GM21526 (cell line): ENCODE results near the gene CEBPE.

Experiments used
- ATAC-seq: cut with Tn5 transposase; IDR thresholded peaks from one replicate; pipeline ENCODE4 v1.9.1; 2021; ENCODE audit warnings: moderate library complexity; ENCODE audit not compliant: unreplicated experiment, low FRiP score

The CEBPE gene

DNA sequence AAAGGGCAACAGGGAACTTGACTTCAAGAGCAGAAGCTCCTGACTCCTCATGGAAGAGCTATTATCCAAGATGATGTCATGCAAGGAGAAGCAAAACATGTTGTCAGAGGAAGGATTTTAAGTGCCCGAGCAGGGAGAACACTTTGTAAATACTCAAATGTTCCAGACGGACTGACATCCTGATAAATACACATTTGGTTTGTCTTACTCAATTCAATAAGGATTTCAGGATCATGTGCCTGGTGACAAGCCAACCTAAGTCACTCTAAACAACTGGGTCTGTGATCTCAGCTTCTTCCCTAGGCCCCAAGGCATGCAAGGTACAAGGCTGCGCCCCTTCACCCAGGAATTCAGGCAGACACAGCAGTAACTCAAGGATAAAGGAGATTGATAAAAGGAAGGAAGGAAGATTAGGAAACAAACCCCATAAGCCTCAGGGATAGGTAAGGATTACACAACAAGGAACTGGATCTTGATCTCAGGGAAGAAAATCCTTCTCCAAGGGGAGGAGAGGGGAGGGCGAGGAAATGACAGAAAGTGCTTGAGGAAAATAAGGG lies 26.8 kb upstream of the CEBPE start:
- no peak for ATAC-seq

DNA sequence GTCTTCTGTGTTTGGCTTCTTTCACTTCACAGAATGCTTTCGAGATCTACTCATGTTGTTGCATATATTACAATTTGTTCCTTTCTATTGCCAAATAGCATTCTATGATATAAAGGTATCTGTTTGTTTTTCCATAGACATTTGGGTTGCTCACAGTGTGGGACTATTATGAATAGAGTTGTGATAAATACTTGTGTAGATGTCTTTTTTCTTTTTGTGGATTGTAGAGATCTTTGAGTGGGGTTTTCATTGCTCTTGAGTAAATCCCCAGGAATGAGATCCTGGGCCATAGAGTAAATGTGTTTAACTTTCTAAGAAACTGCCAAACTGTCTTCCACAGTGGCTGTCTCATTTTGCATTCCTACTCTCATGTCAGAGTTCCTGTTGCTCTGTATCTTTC lies 24.9 kb upstream of the CEBPE start:
- ATAC-seq, result no peak

DNA sequence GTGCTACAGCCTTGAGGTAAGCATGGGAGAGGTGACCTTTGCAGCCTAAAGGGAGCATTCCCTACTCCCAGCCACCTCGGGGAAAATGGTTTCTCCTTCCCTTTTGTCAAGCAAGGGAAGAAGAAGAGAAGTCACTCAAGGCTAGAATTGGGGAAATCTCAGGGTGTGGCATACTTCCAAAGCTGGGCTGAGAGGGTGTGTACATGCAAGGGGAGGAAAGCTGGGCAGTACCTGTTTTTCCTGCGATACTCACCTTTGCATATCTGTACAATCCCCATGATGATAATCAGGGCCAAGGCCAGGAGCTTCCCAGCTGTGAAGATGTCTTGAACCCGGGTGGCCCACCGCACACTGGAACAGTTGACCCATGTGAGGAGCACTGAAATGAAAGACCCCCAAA lies 23.8 kb upstream of the CEBPE start:
- ATAC-seq, result no peak

DNA sequence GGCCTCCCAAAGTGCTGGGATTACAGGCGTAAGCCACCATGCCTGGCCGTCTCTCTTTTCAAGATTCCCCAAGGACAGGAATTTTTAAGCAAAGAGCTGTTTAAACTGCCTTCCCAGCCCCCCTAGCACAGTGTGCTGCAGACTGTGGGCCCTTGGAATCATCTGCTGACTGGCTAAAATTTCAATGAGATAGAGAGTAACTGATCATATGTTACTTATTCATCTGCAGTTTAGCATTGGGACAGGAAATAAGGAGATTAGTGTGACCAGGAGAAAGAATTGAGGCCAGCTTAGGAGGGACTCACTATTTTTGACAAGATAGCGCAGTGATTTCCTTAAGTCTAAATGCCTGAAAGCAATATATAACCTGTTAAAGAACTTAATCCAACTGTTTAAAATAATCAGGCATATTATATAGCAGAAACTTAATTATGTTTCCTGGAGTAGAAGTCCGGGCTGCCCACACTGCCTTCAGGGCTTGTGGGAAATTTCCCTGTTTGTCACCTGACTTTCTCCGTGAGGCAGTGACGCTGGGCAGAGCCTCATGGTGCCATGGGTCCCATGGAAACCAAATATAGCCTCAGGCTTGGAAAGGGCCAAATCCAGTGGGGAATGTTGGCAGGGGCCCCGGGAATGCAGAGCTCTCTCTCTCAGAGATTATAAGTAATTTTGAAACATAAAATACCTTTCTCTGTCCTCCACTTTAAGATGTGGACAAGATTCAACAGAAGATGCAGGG lies 22.8 kb upstream of the CEBPE start:
- no peak for ATAC-seq

DNA sequence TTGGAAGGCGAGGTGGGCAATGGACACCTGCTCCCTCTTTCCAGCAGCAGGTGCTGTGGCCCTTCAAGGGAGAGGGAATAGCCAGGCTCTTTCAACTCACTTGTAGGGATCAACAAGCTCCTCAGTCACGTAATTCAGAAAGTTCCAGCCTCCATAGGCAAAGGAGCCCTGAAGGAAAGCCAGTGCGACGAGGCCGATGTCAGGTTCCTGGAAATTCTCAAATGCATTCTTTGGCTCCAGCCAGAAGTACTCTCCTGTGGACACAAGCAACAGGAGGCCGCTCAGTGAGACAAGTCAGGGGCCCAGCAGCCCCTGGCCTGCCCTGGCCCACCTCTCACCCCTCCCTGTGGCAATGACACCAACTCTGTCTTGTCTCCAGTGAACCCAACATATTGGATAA lies 21.3 kb upstream of the CEBPE start:
- no peak for ATAC-seq

DNA sequence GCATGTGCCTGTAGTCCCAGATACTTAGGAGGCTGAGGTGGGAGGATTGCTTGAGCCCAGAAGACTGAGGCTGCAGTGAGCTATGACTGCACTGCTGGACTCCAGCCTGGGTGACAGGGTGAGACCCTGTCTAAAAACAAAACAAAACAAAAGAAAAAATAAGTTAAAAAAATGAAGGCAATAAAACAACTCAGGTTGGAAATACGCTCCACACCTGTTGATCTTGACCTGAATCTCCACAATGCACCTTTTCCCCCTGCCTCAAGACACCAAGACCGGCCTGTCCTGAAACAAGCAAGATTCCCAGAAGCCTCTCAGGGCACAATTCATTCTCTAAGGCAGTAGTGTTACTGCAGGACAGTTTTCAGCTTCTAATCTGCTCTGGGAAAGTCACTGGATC lies 20.8 kb upstream of the CEBPE start:
- no peak for ATAC-seq

DNA sequence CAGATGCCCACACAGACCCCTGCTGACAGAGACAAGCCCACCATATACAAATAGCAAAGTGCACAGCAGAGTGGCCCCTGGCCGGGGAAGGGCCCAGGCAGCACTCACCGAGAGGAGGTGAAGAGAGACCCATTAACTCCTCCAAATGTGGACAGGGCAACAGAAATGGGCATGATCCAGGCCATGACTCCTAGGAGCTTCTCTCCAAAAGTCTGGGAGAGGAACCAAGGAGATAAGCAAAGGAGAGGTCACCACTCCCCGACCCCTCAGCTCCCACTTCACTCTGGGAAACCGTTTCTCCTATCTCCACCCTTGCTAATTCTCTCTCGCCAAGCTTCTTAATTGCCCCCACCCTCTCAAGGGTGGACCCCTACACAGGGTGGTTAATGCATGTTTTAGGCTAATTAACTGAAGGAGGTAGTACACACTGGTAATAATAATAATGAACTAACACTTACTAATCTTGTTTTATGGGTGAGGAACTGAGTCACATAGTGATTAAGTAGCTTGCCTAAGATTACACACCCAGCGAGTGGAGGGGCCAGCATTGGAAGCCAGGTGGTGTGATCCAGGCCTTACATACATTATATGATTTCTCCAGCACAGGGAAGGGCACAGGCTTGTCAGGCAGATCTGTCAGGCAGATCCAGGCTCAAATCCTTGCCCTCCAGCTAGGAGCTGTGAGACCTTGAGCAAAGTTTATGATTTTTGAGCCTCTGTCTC lies 18.9 kb upstream of the CEBPE start:
- ATAC-seq, result no peak

DNA sequence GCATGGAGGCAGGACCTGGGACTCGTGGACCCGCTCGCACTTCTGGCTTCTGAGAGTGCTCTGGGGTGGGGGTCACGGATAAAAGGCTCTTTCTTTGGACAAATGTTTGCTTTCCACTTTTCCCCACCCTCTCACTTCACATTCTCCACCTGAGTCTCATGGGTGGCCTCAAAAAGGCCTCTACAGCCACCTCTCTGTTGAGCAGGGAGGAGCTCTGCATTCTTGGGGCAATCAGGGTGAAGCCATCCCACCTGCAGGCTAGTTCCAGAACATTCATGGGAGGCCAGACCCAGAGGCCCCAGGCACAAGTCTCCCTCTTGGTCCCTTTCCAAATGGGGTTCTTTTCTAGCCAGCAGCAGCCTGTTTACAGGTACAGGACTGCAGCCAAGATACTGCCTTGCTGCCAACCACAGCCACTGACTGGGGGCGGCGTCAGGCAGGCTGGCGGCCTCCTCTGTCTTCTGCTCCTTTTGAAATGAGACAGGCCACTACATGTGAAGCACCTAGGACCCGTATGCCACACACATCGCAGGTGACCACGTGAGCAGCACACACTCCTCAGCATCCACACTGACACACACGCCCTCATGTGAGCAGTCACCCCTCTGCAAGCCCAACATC lies 18.2 kb upstream of the CEBPE start:
- no peak for ATAC-seq

DNA sequence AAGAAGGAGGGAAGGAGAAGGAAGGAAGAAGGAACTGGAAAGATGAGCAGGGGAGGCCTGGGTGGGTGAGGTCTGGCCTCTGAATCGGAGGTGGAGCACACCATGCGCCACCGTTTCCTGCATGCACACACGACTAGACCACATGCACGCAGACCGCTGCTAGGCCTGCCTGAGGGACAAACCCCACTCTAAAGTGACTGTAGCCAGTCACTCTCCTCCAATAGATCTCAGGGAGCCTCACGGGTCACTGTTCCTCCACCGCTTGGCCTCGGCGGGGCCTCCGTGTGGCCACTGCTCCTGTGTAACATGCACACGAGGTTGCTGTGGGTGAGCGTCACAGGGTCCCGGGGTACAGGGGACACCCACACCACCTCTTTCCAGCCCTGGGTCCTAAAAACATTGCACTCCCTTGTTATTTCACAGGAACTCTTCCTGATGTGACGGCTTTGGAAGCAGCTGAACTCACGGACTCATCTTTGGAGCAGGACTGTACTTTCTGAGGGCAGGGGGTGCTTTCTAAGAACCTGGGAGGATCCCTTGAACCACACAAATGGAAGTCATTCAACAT lies 17.6 kb upstream of the CEBPE start:
- ATAC-seq, result no peak

DNA sequence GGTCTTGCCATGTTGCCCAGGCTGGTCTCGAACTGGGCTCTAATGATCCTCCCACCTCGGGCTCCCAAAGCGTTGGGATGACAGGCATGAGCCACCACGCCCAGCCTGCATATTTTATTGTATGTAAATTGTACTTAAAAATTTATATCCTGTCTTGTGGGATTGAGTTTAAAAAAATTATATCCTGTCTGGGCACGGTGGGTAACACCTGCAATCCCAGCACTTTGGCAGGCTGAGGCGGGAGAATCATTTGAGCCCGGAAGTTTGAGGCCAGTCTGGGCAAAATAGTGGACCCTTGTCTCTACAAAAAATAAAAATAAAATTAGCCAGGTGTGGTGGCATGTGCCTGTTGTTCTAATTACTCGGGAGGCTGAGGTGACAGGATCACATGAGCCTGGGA lies 13.9 kb upstream of the CEBPE start:
- no peak for ATAC-seq

DNA sequence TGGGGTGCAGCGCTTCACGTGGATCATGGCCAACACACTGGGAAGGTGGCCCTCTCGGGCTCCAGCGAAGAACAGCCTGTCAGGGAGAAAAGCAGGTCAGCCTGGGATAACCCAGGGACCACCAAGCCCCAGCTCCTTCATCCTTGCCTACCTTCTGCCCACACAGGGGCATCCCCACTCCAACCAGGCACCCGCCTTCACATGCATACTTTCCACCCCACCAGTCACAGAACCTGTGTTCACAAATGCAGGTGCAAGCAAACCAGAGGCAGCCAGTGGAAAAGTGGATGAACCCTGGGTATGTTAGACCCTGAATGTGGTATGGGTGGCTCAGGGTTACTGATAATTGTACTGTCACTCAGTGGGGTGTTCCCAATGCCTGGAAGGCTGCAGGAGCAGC lies 12.4 kb upstream of the CEBPE start:
- ATAC-seq, result no peak

DNA sequence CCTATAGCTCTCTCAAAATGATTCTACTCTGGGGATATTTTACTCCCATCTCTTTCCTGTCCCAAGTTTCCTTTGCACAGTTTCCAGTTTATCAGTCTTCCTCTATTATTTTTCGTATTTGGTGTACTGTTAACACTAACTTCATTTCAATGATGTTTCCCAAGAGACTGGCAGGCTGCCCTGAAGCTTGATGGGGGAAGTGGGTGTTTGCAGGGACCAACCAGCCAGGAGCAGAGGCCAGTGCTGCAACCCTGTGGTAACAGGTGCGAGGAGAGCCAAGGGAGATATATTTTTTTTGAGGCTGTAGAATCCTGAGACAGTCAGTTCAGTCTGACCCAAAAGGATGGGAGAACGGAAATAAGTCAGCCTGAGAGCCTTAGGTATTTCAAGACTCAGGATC lies 11.8 kb upstream of the CEBPE start:
- ATAC-seq, result no peak

DNA sequence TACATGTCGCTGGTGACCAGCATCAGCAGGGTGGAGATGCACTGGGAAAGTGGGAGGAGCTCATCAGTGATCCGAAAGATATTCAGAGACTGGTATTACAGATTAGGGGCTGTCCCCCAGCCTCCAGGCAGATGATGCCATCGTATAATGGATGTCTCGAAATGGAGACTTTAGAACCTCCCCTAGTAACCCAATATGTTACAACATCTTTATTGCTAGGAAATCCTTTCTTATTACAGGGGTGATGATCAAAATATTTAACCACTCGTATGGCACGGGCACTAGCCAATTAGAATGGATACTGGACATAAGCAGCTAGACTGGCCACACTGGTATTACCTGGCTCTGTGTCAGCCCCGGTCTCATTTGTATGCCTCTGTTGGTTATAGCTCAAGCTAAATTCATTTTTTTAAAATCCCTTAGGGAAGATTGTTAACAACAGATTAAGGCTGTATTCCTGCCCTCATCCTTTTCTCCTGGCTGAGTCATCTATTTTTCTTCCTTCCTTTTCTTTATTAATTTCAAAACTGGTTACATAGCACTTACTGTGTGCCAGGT lies 10.8 kb upstream of the CEBPE start:
- ATAC-seq, result no peak

DNA sequence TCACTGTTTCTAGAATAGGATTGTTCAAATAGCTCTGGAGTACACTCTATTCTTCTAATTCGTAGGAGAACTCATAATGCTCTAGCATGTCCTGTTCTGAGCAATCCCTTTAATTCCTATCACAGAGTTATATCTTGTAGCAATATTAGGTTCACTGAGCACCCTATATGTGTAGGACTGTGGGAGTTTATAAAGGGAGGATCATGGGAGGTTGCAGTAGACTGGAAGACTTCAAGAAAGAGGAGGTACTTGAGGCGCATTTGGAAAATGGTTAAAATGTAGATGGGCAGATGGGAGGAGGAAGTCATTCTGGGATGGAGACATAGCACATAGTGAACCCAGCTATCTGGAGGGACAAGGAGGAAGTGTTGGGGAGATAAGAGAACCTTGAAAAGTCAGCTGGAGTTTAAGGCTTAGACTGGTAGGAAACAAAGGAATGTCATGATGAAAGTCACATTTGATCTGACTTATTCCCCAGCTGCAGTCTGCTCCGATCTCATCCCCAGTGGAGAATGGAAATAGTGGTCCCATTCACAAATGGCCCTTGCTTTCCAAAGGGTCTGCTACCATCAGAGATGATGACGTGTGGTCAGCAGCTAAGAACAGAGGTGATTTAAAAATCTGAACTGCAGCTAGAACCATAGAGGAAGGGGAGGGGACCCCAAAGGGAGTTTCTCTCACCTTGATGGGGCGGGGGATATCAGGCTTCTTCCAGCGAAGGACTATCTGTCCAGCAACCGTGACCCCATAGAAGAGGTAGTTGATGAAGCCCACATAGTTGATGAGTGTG lies 10.1 kb upstream of the CEBPE start:
- no peak for ATAC-seq

DNA sequence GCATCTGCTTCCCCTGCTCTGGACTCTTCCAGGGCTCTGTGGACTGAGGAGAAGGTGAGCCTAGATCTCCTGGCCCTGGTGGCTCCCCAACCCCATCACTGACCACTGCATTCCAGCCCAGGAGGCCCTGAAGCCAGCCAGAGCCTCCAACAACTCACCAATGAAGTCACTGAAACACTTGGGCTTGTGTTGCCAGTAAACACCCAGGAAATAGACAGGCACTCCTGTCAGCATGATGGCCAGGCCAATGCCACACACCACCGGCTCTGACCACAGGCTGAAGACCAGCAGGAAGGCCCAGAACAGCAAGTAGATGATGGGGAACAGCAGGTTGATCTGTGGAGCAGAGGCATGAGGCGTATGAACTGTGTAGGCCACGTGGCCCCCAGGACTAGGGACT lies 8.8 kb upstream of the CEBPE start:
- ATAC-seq, result no peak

DNA sequence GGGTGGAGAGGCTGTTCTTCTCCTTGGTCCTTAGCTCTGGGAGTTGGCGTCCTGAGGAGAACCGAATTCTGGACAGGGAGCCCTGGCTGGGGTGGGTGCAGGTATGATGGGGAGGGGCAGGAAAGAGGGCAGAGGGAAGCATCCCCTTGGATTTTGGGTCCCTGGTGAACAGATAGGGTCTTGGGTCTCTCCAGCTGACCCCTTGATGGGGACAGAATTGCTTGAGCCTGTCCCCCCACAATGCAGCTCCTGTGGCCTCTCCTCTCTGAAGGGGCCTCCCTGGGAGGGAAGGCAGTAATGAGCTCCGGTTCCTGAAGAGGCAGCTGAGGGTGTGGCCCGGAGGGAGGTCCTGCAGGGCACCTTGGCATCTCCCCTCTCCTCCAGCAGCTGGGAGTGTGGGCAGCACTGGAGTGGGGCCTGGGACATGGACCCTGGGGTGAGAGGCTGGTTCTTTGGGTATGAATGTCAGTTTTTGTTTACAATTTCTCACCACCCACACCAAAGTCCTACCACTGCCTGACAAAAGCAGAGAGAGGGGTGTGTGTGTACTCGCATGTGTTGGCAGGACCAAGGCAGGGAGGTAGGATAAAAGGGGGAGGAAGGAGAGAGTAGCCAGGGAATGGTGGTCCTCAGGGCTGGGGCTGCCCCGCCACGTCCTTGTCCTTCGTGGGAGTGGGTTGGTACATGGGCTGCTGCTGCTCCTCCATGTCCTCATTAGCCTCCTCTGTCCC lies 7.7 kb upstream of the CEBPE start:
- ATAC-seq, result no peak

DNA sequence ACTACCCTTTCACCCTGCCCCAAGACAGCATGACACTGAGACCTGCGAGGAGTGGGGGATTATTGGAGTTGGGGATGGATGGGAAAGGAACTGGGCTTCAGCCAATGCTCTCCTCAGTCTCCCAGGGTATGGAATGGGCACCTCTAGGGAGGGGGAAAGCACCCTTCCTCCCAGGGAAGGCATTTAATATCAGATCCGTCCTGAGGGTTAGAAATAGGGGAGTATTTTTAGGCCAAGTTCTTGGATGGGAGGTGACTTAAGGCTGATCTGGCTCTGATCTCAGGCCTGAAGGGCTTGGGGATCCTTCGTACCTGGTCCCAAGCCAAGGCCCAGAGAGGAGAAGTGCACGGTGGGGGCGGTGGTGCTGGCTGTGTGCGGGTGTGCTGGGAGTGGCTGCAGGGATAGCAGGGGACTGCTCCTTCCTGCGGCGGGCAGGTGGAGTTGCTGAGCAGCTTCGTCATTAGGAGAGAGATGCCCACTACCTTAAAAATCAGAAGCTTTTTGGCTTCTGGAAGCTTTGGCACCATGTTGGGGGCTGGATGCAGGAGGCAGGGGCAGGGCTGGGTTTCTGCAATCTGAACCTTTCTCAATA lies 7.0 kb upstream of the CEBPE start:
- ATAC-seq, result no peak

DNA sequence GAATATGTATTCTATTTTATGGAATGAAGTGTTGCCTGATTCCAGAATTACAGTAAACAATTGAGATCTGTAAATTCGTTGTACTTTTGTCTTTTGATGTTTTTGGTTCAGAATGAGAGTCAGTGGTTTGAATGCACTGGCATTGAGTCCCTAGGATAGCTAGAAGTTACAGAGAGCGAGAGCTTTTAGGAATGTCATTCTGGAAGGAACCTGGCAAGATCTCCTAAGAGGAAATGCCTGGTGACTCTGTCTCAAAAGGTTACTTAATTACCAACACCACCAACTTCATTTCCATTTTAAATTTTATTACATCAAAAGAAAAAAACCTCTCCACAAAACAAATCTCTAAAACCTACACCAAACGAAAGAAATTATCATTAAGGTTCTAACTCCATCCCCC lies 6.0 kb upstream of the CEBPE start:
- ATAC-seq, result no peak

DNA sequence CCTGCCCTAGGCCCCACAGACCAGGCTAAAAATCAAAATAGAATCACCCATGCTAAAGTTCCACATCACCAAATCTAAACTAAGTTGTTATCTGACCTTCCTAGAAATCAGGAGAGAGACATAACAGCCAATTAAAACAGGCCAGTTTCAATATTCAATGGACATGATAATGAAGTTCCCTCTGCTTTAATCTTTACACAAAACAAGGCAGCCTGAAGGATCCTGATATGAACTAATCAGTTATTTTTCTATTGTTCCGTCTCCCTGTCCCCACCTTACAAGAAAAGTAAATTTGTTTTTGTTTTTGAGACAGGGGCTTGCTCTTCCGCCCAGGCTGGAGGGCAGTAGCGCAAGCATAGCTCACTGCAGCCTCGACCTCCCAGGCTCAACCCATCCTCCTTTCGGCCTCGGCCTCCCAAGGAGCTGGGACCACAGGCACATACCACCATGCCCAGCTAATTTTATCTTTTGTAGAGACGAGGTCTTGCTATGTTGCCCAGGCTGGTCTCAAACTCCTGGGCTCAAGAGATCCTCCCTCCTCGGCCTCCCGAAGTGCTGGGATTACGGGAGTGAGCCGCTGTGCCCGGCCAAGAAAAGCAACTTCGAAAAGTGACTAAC lies 5.4 kb upstream of the CEBPE start:
- no peak for ATAC-seq
